OCI-LY3 (cell line): ENCODE measurements around the gene TRABD.

Experiments used
- CTCF ChIP-seq: fragments of 200-600, 300-600 bp; sonication (generic); IDR thresholded peaks from 2 replicates; pipeline ENCODE4 v1.5.1; 2014; ENCODE audit warnings: antibody characterized with exemption, low read length, low read depth
- EZH2phosphoT487 ChIP-seq: fragments of 200-600 bp; shearing (Covaris generic); IDR thresholded peaks from 2 replicates; pipeline ENCODE4 v1.6.1; 2018; ENCODE audit warnings: antibody characterized with exemption, mixed run types, low read depth

- no peak for TF ChIP-seq CTCF
- no peak for TF ChIP-seq EZH2phosphoT487
These were observed 35.1 kb downstream of the TRABD start for GRCh38 chr22:50220603-50221409.
